Ramos (cell line): ENCODE data around the gene HIVEP3.
"Not testable (repeated sequence)": the region's sequence is repeated elsewhere in the genome, so short reads cannot be mapped to it uniquely, and the experiment has no call there.

Source experiments
- in situ Hi-C: fragments of 300-500 bp; cut with MboI; formaldehyde crosslinking; loops from one replicate; pipeline ENCODE4 v1.14.3; 2022; ENCODE audit warnings: low sequenced_read_pairs; ENCODE audit not compliant: unreplicated experiment

HIVEP3 gene

DNA sequence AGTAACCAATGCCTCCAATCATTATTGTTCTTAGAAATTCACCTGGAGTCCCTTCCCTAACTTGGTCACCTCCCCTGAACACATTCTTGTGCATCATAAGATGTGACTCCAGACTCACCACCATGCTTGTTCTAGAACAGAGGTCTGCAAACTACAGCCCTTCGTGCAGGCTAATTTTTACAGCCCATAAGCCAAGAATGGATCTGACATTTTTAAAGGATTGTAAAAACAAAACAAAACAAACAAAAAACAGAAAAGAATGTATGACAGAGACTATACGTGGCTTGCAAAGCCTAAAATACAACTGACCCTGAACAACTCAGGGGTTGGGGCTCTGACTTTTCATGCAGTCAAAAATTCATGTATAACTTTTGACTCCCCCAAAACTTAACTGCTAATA, 6.2 kb upstream of the HIVEP3 start:
- in situ Hi-C loops = no loop called here

DNA sequence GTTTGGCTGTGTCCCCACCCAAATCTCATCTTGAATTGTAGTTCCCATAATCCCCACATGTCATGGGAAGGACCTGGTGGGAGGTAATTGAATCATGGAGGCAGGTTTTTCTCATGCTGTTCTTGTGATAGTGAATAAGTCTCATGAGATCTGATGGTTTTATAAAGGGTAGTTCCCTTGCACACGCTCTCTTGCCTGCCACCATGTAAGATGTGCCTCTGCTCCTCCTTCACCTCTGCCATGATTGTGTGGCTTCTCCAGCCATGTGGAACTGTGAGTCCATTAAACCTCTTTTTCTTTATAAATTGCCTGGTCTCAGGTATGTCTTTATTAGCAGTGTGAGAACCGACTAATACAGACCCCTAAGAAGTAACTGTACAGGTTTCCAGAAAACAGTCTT, 2.5 kb upstream of the HIVEP3 start:
- in situ Hi-C loops = not testable (repeated sequence)

DNA sequence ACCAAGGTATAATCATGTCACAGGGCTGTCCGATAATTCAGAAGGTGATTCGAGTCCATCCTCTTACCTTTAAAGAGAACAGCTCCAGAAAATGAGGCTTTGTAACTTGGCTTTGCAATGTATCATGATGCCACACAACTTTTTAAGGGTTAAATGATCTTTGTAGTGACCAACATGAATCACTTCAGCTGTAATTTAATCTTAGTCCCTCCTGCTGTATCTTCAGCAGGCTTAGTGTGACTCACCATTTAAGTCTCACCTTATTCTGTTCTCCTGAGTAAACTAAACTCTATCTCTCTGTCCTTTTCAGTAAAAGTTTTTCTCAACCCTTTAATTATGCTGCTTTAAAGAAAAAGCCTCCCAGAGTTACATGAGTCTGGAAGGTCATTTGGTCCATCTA, 1.9 kb upstream of the HIVEP3 start:
- in situ Hi-C loops = no loop called here

DNA sequence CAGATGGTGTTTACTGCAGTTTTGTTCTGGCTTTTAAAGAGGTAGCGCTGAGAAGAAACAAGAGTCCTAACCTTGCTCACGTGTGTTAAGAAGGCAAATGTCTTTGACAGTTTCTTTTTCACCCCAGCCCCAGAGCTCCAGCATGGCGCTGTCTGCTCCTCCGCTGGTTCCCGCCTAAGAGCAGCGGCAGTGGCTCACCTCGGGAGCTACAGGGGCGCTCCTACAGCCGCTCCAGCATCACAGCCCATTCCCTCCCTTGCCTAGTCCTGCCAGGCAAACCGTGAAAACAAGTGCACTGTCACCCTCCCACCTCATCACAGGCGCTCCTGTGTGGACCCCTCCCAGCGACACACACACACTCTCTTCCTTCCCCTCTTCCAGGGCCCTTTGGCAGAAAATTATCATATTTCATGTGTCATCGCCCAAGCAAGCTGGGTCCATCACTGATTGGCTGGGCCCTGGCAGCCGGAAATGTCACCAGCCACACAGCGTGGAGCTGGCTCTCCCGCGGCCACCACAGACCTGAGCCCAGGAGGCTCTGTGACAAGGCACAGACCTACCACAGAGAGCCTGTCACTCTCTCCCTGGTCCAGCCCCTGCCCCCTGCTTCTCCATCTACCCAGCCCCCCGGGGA, 1.2 kb upstream of the HIVEP3 start:
- in situ Hi-C loops = no loop called here

DNA sequence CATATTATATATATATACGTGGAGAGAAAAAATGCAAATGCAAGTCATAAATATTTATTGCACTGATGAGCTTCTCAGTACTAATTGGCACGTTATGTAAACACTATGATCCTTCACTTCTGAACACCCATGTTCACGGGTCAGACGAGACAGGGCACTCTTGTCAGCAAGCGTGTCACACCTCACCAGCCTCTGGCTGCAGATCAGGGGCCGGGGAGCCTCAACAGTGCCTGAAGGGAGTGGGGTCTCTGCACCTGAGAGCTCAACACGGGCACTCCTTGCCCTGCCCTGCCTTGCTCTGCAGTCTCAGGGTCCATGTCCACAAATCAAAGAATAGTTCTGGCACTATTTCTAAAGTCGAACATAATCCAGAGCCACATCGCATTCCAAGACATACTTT, 409 bp upstream of the HIVEP3 start:
- in situ Hi-C loops = no loop called here

DNA sequence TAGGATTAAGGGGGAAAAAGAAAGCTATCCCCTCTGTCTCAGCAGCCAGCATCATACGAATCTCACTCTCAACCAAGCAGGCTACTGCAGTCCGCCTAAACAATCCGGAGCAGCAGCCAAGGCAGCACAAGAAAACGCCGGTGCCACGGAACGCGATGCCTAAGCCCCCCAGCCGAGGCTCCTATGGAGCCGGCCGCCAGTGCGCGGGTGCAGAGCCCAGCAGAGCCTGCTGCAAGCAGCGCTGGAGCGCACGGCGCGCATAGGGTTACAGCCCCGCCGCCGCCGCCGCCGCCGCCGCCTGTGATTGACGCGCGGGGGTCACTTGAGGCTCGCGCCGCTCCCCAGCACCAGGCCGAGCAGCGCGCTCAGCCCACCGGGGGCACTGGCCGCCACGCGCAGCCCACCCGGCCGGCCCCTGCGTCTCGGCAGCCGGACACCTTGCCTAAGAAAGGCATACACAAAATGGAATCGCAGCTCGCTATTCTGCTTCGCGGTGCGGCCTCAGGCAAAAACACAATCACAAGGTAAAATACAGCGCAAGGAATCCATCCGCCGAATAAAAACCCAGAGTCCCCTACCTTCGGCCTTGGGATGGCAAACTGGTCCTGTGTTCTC, 780 bp downstream of the HIVEP3 start:
- in situ Hi-C loops = no loop called here

DNA sequence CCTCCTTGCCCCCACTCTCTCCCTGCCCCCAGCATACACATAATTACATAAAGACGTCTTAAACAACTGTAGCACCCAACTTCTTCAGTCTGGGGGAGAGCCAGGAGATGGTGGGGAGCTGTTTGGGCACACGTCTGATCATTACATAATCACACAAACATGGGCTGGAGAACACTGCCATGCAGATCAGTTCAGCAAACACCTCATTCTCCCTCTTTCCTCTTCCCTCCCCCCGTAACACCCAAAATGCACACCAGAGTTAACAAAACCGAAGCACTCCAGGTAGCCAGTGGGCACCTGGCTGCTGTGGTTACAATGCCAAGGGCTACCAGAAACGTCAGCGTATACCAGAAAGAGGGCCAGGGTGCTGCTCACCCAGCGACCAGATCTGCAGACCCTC, 1.6 kb downstream of the HIVEP3 start:
- in situ Hi-C loops = no loop called here

DNA sequence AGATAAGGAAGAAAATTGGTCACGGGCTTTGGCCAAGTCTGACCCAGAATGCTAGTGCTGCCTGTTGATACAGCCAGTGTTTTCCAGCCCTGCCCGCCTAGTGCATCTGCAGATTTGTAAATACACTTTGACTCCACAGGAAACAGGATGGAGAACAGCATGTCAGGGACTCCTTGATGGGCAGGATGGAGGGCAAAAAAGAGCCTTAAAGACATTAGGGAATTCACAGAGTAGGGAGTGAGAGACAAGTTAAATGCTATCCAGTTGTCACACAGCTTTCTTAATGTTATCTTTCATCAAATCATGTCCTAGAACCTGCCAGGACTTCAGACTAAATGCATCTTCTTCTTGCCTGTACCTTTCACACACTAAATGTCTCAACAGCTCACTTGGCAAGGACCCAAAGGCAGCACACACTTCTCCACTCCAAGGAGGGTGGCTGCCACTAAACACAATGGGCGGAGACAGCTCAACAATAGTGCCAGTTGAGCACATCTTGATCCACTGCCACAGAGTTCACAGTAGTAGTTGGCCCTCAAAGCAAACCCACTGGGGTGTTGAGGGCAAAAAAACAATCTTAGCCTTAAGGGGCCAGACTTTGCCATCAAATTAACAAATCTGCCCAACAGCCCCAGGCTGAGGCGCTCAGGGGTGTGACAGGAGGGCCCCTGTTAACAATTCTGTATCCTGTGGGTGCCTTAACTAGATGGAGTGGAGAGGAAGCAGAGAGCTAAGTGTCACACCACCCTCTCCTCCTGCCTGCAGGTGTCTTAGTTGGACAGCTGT, 2.7 kb downstream of the HIVEP3 start:
- in situ Hi-C loops = no loop called here

DNA sequence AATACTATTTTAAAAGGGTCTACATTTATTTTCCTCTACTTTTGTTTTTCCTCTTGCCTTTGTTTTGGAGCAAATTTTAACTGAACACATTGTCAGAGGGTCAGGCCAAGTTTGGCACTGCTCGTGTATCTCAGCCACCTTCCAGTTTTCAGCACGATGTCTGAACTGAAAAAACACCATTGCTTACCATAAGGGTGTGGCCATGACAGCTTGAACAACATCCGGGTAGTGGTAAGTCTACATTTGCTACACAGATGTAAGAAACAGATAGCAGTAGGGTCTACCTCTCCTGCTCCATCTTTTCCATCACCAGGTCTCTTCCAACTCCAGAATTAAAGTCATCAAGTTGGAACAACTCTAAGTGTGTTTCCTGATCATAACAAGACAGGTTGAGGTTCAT, 4.2 kb downstream of the HIVEP3 start:
- in situ Hi-C loops = no loop called here

DNA sequence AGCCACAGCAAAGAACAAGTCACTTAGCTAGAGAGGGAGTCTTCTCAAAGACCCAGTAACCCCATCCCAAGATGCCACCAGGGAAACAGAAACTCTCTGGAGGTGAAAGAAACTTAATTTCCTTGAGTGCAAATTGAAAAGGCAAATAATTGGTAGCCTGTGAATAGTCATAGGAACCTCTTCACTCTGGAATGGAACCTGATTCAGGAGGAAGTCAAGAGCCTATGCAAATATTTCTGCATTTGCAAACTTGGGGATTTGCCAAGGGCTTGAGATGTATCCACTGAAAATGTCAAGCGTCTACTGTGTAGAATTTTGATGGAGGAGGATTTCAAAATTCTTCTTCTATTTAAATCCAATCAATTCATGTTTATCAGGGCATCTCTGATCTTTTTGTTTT, 5.7 kb downstream of the HIVEP3 start:
- in situ Hi-C loops = no loop called here

DNA sequence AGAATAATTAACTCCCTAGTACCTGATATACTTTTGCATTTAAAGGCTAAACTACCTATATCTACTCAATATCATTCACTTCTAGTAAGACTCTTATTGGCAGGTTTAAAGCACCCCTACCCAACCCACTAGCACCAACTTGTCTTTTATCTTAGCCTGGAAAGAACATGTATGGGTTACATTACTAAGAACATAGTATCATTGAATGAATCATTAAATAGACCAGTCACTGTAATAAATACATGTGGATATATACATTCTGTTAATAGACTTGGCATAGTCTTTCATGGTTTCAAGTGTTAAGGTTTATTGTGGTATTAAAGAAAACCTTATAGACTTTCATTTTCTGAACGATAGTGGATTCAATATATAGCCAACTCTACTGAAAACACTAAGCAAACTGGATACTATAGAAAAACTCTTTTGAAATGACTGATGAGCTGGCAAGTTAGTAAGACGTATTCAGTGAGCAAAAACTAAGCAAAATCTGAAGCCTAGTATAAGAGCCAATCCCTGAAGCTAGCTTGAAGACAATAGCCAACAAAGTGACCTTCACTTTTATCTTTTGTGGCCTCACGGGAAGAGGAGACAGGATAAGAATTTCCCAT, 10.3 kb downstream of the HIVEP3 start:
- in situ Hi-C loops = no loop called here

DNA sequence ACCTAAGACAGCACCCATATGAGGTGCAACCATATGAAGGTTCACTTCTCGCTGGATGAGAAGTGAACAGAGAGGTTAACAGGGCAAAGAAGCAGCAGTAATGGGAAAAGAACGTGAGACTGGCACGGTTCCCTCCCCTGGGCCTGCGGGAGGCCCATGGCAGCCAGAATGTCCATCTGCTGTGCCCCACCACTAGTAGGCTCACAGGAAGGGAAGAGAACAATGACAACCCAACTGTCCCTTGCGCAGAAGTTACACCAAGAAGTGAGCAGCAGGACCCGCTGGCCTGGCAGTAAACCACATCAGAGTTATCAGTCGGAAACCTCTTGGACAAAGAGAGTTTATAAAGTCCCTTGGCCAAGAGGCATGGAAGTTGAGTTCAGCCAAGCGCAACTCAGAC, 11.3 kb downstream of the HIVEP3 start:
- in situ Hi-C loops = no loop called here

DNA sequence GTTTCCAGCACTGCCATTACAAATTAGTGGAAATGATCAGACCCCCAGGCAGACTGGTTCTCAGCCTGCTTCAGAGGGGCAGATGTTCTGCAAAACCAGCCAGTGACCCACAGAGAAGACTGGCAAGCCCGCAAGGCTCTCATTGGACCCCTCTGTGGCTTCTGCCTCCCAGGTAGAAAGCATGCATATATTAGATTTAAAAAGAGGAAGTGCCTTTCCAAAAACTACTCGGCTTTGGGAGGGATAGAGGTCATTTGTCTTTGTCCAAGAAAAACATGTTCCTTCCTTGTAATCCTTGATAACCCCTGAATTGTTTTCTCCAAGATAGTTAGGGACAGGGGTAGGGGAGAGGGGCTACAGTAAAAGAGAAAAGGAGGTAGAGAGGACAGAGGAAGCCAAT, 11.8 kb downstream of the HIVEP3 start:
- in situ Hi-C loops = no loop called here

DNA sequence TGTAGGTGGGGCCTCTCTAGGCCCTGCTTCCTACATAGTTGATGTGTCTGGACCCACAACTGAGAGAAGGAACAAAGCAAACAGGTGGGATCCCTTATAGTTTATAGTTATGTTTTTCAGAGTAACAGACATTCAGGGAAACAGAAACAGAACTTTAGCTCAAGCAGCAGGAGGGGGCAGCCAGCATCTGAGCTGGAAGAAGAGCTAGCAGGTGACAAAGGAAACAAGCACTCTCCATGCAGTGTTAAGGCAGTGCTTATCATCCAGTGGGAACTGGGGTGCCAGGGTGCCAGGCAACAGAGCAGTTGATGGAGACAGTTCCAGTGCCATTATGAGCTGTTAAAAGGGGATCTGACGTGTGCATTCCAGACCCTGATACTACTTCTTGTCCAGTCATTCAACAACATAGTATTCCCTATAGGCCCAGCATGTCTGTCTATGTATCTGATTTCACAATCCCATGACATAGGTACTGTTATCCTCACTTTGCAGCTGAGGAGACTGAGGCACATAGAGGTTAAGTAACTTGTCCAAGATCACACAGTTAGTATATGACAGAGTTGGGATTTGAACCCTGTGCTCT, 13.5 kb downstream of the HIVEP3 start:
- in situ Hi-C loops = no loop called here

DNA sequence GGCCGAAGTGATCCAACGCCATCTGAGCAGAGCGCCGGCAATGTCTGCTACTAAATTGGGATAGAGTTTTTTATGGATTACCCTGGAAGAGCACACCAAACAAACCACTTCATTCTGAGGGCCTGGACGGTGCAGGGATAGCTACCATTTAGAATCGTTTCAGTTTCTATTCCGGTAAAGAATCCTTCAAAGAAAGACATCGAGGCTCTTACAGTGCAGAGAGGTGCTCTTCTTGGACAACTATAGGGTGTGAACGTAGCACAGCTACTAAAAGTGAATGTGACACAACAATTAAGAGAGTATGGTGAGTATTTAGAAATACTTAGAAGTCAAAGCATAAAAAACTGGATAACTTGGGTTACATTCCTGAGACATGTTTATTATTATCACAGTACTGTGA, 16.1 kb downstream of the HIVEP3 start:
- in situ Hi-C loops = no loop called here

DNA sequence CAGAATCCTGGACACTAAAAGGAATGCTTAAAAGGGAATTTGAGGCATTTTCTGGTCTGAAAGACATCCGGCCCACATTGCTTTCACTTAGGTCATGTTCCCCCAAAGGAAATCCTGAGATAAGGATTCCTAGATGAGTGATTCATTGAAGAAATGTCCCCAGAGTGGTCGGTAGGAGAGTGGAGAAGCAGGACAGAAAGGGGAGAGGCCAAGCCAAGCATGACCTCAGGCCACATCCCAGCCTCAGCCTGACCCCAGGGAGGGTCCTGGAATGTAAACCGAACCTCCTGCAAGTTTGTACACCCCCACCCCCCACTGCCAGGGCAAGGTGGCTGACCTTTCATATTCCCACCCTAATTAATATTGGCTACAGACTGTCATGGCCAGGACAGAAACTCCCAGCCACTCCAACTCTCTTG, 16.6 kb downstream of the HIVEP3 start:
- in situ Hi-C loops = no loop called here

DNA sequence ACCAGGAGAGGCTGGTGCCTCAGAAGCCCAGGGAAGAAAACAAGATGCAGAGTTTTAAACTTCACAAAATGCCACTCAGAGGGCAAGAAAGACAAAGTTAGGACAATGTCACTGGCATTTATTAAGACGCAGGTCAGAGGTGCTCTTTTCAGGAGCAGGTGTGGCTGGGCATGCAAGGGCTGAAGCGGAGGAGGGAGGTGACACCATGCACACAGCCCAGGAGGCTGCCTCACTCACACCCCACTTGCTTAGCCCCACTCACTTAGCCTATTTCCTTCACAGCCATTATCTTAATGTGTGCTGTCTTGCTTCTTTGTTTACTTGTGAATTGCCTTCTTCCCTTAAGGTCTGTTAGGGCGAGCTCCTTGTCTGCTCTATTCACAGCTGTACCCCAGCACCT, 17.2 kb downstream of the HIVEP3 start:
- in situ Hi-C loops = no loop called here

DNA sequence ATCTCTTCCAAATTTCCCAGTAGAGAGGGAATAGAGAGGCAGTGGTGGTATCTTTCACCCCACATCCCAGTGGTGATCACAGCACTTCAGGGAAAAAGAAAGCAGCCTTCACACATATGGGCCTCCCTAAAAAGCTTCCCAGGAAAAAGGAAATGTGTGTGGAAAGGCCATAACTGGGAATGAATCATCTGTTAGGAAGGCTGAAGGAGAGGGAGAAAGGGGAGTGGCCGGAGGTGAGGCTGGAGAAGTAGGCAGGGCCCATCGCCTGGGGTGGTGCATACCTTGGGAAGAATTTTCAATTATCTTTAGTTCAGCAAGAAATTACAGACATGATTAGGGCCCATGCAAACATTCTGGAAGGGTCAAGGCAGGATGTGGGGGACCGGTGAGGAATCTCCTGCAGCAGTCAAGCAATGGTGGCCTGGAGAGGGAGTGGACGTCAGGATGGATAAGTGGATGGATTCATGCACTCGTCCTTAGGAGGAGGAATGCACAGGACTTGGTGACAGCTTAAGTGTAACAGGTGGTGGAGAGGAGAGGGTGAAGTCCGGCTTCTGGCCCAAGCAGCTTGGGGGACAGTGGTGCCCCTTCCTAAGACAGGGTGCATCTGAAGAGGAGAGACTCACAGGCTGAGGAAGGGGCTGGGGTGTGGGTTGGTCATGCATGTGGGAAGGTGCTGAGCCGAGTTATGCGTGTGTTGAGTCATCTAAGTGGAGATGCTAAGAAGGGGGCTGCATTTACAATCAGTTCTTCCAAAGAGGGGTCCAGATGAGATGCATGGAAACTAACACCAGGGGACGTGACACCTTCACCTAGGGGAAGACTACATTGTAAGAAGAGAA, 17.9 kb downstream of the HIVEP3 start:
- in situ Hi-C loops = no loop called here

DNA sequence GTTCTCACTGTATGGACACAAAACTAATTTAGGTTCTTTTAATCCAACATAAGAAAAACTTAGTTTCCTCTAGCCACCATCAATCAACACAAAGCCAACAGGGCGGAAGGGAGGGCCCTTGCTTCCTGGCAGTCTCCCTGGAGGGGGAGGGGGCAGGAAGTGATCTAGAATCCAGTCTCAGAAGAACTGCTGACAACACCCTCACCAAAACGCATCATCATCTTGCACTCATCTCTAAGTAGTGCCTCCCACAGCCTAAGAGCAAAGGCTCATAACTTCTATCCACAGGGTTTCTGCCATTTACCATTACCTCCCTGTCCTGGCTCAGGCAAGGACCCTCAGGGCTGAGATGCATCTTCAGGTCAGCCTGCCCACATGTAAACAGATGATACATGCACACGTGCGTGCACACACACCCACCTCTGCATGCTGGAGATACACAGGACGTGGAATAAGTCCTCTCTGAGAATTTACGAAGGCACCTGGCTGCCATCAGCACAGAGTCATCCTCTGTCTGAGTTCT, 20.5 kb downstream of the HIVEP3 start:
- in situ Hi-C loops = no loop called here

DNA sequence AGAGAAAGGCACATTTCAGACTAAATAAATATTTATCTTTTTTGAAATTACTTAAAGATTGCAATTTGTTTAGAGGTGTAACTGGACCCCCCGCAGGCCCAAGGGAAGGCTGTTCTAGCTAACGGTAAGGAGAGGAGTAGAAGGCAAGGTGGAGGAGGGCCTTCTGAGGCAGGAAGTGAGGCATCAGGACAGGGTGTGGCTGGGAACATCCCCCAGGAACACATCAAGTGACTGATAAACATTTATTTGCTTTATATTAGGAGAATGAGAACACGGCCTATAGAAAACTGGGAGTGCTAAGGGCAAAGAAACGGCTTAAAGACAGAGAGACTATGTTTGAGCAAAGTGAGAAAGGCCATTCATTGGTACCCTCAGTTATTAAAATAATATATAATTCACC, 23.2 kb downstream of the HIVEP3 start:
- in situ Hi-C loops = no loop called here
